ENCODE data around the gene FMNL3. TPM values are rescaled to one million over a fixed set of nuclear protein-coding genes. Genes with fewer than 3 reads are reported as not detected.
A peak's percentile ranks its signal among the peaks of the same experiment; 100 is the strongest.

FMNL3 gene
- total RNA-seq, 1 experiment from 2014 or later, result 19.4 TPM

DNA sequence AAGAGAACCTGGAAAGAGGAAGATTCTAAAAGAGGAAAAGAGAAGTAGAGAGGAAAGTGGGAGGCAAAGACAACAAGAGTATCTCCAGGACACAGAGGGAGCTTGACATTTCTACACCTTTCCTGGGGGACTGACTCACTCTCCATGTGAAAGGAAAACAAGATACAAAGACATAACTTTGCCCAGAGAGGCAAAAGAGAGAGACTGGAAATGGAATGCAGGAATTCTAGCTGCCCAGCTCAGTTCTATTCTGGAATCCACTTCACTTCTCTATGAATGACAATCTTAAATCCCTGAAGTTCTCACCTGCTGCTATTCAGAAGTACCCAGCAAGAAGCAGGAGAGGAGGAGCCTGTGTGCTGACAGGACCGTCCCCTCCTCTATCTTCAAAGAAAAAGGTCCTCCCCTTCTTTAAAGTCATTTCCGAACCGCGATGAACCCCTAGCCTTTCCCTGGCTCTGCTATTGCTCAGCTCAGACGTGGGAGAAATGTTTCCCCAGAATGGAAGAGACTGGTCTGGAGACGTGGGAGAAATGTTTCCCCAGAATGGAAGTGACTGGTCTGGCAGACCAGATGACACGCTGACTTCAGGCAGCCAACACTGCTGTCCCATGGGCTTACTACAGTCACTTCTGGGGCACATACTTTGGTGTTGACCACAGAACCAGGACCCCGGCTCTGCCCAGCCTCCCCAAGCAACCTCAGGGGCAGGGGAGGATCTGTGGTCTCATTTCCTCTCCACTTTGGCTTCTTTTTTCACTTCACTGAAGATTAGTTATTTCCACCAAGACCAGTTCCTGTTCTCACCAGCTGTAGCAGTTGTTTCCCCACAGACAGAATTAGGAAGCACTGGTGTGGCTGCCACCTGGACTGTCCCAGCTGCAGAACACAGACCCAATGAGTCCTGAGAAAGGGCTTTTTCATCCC lies 8.3 kb downstream of the FMNL3 start:
- no peaks in the 10 kb centered on the region for H3K27me3 ChIP-seq (ENCODE audit: control insufficient read depth, insufficient read depth, low read length)
- peak; percentile 65 for DNase-seq
- 0 out of 2 replicates have a peak overlapping the region, but pooled peaks have one; percentile 6 for H3K4me3 ChIP-seq (ENCODE audit: insufficient read depth, low read depth, low read length)
- H3K36me3 ChIP-seq (replicated peaks; ENCODE audit: control insufficient read depth, insufficient read depth, low read length), result no peaks in the 10 kb centered on the region

DNA sequence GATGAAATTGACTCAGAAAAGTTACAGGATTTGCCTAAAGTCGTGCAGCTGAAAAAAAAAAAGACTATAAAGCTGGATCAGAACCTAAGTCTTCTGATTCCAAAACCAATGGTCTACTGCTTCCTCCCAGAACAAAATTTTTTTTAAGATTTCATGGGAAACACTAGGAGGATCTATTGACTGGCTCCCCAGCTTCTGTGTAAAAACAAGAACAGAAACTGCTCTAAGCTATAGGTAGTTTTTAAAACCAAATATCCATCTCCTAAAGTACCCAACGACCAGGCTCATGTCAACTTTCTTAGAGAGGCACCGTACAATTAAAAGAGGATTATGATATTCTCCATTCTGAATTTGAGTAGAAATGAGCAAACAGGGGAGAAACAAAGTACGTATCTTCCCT lies 9.4 kb downstream of the FMNL3 start:
- H3K4me3 ChIP-seq (ENCODE audit: insufficient read depth, low read depth, low read length), result no peak overlapping the region
- H3K27me3 ChIP-seq (ENCODE audit: control insufficient read depth, insufficient read depth, low read length), result no peaks in the 10 kb centered on the region
- DNase-seq, result no peak
- H3K36me3 ChIP-seq (replicated peaks; ENCODE audit: control insufficient read depth, insufficient read depth, low read length), result no peaks in the 10 kb centered on the region

DNA sequence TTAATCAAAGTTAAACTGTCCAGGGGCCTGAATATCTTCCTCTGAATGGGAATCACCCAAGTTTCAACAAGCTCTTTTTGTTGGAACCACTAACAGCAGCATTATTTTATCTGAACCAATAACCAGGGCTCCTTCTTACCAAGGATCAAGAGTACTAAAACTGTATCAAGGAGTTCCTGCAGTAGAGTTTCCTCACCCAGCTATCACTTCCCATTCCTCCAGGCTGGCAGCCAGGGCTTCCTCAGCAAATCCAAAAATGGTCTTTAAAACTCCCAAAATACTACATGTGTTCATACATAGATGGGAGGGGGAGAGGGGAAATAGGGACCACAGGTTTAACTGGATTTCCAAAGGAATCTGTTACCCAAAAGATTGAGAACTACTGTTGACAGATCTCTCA lies 10.5 kb downstream of the FMNL3 start:
- H3K4me3 ChIP-seq (ENCODE audit: insufficient read depth, low read depth, low read length), result no peak overlapping the region
- H3K36me3 ChIP-seq (replicated peaks; ENCODE audit: control insufficient read depth, insufficient read depth, low read length), result no peaks in the 10 kb centered on the region
- H3K27me3 ChIP-seq (ENCODE audit: control insufficient read depth, insufficient read depth, low read length), result no peaks in the 10 kb centered on the region
- no peak for DNase-seq

DNA sequence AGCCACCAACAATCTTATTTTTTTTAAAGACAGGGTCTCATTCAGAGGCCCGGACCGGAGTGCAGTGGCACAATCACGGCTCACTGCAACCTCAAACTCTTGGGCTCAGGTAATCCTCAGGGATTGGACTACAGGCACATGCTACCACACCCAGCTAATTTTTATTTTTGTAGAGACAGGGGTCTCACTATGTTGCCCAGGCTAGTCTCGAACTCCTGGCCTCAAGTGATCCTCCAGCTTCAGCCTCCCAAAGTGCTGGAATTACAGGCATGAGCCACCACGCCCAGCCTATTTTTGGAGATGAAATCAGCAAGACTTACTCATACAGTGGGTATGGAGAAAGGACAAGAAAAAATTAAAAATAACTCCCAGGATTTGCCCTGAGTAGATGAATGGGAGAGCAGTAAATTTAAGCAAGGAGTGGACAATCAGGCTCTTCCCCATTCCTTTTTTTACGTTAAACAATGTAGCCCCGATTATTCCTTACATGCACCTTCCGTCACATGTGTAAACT lies 13.2 kb downstream of the FMNL3 start:
- DNase-seq, result no peak
- H3K4me3 ChIP-seq (ENCODE audit: insufficient read depth, low read depth, low read length), result no peak overlapping the region
- H3K36me3 ChIP-seq (replicated peaks; ENCODE audit: control insufficient read depth, insufficient read depth, low read length), result no peaks in the 10 kb centered on the region
- H3K27me3 ChIP-seq (ENCODE audit: control insufficient read depth, insufficient read depth, low read length), result no peaks in the 10 kb centered on the region

DNA sequence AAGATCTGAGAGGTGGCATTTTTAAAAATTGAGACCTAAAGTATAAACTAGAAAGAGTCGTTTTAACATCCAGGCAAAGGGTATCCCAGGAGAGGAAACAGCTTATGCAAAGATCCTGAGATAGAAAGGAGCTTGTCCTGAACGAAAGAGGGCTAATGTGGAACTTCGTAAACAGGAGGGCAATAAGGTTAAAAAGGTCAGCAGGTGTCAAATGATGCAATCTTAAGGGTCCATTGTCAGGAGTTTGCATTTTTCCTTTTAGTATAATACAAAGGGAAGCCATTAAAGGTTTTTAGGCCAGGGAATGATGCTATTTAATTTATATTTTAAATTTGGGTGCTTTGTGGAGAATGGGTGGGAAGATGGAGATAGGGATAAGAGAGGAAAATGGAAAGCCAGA lies 14.4 kb downstream of the FMNL3 start:
- DNase-seq, result no peak

DNA sequence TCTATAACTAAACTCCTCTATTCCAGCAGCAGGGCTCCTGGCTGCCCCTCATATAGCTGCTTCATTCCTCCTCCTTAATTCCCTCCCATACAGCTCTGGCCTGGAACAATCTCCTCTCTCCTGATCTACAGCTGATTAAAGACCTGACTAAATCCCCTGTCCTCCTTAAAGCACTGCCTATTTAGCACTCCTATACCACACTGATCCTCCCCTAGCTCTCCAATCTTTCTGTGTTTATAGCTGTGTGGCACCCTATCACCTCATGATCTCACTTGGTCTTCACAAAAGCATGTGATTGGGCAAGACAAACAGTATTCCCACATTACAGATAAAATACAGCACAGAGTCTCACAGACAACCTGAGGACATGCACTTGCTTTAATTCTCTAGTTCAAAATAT lies 17.4 kb downstream of the FMNL3 start:
- H3K4me3 ChIP-seq (ENCODE audit: insufficient read depth, low read depth, low read length), result no peak overlapping the region
- H3K36me3 ChIP-seq (replicated peaks; ENCODE audit: control insufficient read depth, insufficient read depth, low read length), result no peaks in the 10 kb centered on the region
- no peaks in the 10 kb centered on the region for H3K27me3 ChIP-seq (ENCODE audit: control insufficient read depth, insufficient read depth, low read length)
- DNase-seq, result no peak

More for the DNA sequence above, 14.4 kb downstream of the FMNL3 start:
- no peak overlapping the region for H3K4me3 ChIP-seq (ENCODE audit: insufficient read depth, low read depth, low read length)
- H3K27me3 ChIP-seq (ENCODE audit: control insufficient read depth, insufficient read depth, low read length), result no peaks in the 10 kb centered on the region
- no peaks in the 10 kb centered on the region for H3K36me3 ChIP-seq (replicated peaks; ENCODE audit: control insufficient read depth, insufficient read depth, low read length)

DNA sequence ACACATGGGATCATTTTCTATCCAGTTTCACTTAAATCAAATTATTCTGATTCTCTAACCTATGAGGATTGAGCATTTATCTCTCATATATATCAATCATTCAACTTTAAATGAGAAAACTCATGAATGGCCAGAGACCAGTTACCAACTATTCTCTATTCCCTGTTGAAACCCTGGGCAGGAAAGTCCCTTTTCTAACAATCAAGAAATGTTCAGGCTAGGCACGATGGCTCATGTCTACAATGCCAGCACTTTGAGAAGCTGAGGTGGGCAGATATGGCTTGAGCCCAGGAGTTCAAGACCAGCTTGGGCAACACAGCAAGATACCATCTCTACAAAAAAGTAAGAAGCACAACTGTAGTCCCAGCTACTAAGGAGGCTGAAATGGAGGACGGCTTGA lies 18.0 kb downstream of the FMNL3 start:
- no peak overlapping the region for H3K4me3 ChIP-seq (ENCODE audit: insufficient read depth, low read depth, low read length)
- no peaks in the 10 kb centered on the region for H3K27me3 ChIP-seq (ENCODE audit: control insufficient read depth, insufficient read depth, low read length)
- H3K36me3 ChIP-seq (replicated peaks; ENCODE audit: control insufficient read depth, insufficient read depth, low read length), result no peaks in the 10 kb centered on the region
- DNase-seq, result no peak

DNA sequence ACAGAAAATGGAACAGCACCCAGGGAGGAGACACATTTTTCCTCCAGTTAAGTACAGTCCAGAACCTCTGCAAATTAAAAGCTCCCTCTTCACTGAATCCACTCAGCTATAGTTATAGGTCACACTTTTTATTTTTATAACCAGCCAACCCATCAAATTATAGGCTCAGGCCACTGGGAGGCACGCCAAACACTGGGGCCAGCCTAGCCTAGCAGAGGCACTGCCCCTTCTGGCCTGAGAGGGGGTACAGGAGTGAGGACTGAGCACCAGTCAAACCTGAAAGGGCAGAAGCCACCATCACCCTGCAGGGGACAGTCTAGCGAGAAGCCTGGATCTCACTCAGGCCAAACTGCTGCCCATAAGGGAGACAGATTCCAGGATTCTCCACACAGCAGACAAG lies 19.3 kb downstream of the FMNL3 start:
- Histone ChIP-seq H3K36me3 (replicated peaks; ENCODE audit: control insufficient read depth, insufficient read depth, low read length) (no peaks in the 10 kb centered on the region), H3K4me3 (ENCODE audit: insufficient read depth, low read depth, low read length) (no peak overlapping the region), H3K27me3 (ENCODE audit: control insufficient read depth, insufficient read depth, low read length) (no peaks in the 10 kb centered on the region)
- peak; percentile 72 for DNase-seq

DNA sequence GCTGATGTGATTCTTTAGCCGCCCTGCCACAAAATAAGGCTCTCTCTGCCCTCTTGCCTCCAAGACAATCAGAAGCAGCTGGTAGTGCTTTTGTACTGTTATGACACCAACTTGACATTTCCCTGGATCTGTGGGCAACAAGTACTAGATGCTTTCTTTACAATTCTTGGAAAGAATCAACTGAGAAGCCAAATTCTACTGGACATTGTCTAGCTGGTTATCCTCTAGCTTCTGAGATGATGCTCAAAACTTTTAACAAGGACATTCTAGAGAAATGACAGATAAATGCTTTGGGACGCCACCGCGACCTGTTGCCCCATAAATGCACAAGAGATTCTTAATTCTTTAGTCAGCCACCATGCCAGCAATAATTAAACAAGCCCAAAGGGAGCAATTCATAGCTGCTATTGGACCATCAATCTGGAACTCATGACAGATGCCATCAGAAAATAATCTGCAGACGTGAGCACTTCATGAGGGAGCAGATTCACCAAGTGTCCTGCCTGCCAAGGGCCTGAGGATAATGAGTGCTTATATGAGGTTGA lies 22.8 kb downstream of the FMNL3 start:
- DNase-seq, result no peak
- Histone ChIP-seq H3K27me3 (ENCODE audit: control insufficient read depth, insufficient read depth, low read length) (no peaks in the 10 kb centered on the region), H3K36me3 (replicated peaks; ENCODE audit: control insufficient read depth, insufficient read depth, low read length) (no peaks in the 10 kb centered on the region), H3K4me3 (ENCODE audit: insufficient read depth, low read depth, low read length) (no peak overlapping the region)

DNA sequence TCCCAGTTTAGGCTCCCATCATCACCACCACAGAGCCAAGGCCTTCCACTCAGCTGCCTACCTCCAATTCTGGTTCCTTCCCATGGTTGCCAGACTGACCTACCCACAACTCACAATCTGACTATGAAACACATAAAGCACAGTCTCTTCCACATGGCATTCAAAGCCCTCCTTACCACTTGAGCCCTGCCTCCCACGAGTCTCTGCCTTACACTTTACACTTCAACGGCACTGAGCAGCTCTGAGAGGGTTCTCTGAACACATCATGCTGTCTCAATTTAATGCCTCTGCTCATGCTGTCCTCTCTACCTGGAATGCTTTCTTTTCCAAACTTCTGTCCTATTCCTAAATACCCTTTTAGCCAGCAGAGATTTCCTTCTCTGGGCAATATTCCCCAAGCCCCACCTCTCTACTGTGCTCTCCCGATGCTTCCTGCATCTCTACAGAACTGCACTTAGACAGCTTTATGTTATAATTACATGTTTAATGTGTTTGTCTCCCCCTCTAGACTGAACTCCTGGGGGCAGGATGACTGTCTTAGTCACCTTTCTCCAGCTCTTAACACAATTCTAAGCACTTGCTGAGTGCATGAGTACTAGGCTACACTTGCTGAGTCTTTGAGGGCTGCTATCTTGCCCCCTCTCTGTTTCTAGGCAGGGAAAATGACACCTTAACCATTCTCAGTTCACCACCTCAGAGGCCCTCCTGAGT lies 23.5 kb downstream of the FMNL3 start:
- no peaks in the 10 kb centered on the region for H3K27me3 ChIP-seq (ENCODE audit: control insufficient read depth, insufficient read depth, low read length)
- H3K36me3 ChIP-seq (replicated peaks; ENCODE audit: control insufficient read depth, insufficient read depth, low read length), result no peaks in the 10 kb centered on the region
- H3K4me3 ChIP-seq (ENCODE audit: insufficient read depth, low read depth, low read length), result no peak overlapping the region
- no peak for DNase-seq

DNA sequence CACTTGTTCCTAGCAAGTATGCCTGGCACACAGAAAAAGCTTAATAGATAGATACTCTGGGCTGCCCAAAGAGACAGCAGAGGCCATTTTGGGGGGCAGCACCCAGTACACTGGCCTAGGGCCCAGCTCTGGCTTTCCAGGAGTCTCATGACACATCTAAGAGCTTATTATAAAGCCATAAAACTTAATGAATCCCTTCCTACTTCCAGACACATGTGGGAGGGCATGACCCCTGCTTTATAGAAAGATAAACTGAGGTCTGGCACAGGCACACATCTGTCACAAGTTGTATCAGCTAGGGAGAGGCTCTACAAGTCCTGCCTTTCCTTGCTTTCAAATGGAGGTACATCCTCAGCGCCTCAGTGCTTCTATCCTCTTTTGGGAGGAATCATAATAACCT lies 27.1 kb downstream of the FMNL3 start:
- H3K36me3 ChIP-seq (replicated peaks; ENCODE audit: control insufficient read depth, insufficient read depth, low read length), result no peaks in the 10 kb centered on the region
- no peak overlapping the region for H3K4me3 ChIP-seq (ENCODE audit: insufficient read depth, low read depth, low read length)
- no peak for DNase-seq
- no peaks in the 10 kb centered on the region for H3K27me3 ChIP-seq (ENCODE audit: control insufficient read depth, insufficient read depth, low read length)

DNA sequence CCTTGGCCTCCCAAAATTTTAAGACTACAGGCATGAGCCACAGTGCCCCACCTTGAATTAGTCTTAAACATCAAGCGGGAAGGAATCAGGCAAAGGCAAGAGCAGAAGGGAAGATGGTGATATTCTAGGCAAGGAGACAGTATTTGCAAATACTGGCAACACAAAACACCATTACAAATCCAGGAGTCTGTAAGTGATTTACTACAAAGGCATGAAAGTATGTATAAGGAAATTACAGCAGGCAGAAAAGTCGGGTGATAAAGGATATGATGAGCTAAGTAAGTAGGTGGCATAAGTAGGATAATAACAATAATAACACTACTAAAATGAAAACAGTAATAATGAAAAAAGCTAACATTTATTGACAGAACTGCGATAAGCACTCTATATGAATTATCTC lies 28.5 kb downstream of the FMNL3 start:
- H3K27me3 ChIP-seq (ENCODE audit: control insufficient read depth, insufficient read depth, low read length), result no peaks in the 10 kb centered on the region
- DNase-seq, result no peak
- 0 out of 2 replicates have a peak, but pooled peaks cover 1% of the 10 kb centered on the region for H3K36me3 ChIP-seq (replicated peaks; ENCODE audit: control insufficient read depth, insufficient read depth, low read length)
- H3K4me3 ChIP-seq (ENCODE audit: insufficient read depth, low read depth, low read length), result no peak overlapping the region

DNA sequence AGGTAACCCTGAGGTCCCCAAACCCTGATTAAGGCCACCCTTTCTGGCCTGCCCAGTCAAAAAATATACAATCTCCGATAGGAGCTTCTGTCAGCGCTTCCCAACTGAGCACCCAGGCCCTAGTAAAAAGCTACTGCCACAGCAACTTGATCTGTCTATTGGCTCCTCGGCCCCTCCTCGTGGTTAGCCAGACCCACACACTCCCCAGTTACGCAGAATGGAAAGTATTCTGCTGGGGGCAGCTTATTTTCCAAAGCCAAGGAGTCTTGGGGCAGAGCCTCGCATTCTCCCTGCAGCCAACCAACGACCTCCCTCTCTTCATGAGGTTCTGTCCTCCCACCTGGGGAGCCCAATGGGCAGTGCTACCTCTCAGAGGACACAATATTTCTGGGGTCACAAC lies 32.1 kb downstream of the FMNL3 start:
- no peak overlapping the region for H3K4me3 ChIP-seq (ENCODE audit: insufficient read depth, low read depth, low read length)
- no peaks in the 10 kb centered on the region for H3K27me3 ChIP-seq (ENCODE audit: control insufficient read depth, insufficient read depth, low read length)
- peaks cover 1% of the 10 kb centered on the region; the same call in 1 of the 2 replicates for H3K36me3 ChIP-seq (replicated peaks; ENCODE audit: control insufficient read depth, insufficient read depth, low read length)
- DNase-seq, result no peak

DNA sequence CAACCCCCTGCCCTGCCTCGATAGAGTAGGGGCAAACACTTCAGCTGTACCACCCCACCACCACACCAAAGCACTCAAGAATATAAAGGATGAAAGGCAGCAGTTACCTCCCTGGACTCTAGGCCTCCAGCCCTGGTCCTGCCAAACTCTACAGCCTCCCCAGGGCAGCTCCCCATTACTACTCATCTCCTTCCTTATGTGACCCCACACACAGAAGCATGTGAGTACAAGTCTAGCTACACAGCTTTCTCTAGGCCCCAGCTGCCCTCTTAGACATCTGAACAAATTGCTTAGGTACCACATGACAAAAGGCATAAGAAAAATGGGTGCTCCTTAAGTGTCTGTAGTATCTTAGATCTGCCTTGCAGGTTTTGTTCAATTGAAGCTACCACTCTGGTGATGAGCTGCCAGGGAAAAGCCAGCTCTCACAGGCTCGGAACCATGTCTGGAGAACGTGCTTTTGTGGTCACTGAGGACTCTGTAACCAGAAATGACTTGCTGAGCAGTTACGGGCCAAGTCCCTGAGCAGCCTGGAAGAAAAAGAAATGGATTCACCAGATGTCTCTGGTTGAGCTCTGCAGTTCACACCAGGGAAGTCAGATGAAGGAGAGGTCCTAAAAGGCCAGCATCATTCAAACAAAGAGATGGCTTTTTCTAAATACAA lies 32.8 kb downstream of the FMNL3 start:
- DNase-seq, result no peak
- Histone ChIP-seq H3K36me3 (replicated peaks; ENCODE audit: control insufficient read depth, insufficient read depth, low read length) (peaks cover 1% of the 10 kb centered on the region; the same call in 1 of the 2 replicates), H3K27me3 (ENCODE audit: control insufficient read depth, insufficient read depth, low read length) (no peaks in the 10 kb centered on the region), H3K4me3 (ENCODE audit: insufficient read depth, low read depth, low read length) (no peak overlapping the region)

All from H7 (cell line).